Measurements from ENCODE around the gene NEK2.
"Not testable (repeated sequence)": the region's sequence is repeated elsewhere in the genome, so short reads cannot be mapped to it uniquely, and the experiment has no call there.

NEK2 gene

DNA sequence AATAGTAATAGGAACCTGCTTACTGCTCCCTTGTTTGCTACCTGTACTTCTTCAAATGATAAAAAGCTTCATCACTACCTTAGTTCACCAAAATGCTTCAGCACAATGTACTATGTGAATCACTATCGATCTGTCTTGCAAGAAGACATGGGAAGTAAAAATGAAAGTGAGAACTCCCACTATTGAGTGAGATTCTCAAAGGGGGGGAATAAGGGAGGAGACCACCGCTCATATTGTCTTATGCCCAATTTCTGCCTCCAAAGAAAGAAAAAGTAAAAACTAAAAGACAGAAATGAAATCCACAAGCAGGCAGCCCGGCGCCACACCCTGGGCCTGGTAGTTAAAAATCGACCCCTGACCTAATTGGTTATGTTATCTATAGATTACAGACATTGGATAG, 18.5 kb upstream of the NEK2 start:
- DNase-seq = not testable (repeated sequence)

DNA sequence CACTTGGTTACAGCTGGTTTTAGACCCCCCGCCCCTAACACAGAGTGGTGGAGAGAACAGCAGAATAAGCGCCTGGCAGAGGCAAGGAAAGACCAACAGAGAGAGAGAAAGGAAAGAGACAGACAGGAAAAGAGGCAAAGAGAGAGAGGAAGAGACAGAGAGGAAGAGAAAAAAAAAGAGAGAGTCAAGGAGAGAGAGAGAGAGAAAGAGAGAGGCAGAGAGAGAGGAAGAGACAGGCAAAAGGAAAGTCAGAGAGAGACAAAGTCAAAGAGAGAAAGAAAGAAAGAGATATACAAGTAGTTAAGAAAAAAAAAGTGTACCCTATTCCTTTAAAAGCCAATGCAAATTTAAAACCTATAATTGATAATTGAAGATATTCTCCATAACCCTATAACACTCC, 13.0 kb upstream of the NEK2 start:
- DNase-seq = no peak

GRCh38 chr1:211687462-211688215, 12.2 kb upstream of the NEK2 start:
- DNase-seq = no peak

DNA sequence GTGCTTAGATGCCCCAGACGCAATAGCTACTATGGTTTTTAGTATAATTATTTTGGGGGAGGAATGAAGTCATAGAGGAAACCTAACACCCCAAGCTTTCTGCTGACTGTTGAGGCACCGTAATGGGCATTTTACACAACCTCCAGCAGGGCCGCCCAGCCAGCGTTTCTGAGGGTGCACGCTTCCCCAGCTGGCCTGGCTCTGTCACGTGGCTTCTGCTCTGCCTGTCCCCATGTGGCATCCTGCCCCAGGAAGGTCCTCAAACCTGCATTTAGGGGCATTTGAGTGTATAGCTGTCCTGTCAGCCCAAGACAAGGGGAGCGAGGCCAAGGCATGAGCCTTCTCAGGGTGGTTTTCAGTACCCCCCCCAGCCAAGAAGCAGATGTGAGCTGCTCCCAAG, 10.4 kb upstream of the NEK2 start:
- no peak for DNase-seq

- no peak for DNase-seq
Observed at GRCh38 chr1:211684791-211685190, 9.4 kb upstream of the NEK2 start.

DNA sequence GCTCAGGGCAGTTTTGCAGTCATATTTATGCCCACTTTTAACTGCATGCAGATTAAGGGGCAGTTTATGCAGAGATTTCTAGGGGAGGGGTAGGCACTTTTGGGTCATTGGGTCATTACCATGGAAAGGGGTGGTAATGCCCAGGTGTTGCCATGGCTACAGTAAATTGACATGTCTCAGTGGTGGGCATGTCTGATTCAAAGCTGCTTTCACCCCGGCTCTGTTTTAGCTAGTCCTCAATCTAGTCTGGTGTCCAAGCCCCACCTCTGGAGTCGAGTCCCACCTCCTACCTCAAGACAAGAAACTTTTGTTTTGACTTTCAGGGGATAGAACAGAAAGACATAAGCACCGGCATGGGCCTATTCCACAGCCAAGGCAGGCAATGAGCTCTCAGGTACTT, 8.9 kb upstream of the NEK2 start:
- DNase-seq = no peak

GRCh38 chr1:211683396-211684297, 8.2 kb upstream of the NEK2 start:
- DNase-seq = no peak

DNA sequence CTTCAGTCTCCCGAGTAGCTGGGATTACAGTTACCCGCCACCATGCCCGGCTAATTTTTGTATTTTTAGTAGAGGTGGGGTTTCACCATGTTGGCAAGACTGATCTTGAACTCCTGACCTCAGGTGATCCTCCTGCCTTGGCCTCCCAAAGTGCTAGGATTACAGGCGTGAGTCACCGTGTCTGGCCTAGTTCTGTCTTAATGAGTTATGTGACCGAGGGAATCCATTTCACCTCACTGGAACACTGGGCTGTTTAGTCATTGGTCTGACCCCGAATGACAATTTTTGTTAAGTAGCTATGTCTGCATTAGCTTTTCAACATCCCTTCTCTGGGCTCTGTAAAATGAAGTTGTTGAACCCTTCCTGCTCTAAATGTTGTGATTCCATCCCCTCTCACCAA, 6.8 kb upstream of the NEK2 start:
- DNase-seq = not testable (repeated sequence)

DNA sequence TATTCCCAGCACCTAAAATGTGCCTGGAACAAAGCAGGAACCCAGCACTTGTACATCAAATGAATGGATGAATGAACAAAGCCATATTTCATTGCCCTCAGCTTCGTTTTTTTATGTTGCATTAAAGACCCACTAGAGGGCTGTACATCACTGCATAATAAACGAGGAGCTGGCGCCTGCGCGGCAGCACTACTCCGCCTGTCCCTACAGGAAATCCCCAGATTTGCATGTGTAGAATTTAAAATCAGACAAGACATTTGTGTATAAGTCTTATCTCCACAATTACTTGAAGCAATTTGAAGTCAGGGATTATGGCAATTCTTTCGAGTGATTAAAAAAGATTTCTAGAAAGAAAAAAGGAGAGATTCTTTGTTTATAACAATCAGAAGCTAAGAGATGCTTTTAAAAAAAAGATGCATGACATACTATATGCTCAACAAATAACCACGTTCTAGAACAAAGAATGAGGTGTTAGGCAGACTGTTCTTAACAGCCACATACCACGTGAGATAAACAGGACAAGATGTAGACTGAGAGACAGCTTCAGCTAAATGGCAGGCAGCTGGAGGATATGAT, 5.4 kb upstream of the NEK2 start:
- DNase-seq = peak; percentile 80

DNA sequence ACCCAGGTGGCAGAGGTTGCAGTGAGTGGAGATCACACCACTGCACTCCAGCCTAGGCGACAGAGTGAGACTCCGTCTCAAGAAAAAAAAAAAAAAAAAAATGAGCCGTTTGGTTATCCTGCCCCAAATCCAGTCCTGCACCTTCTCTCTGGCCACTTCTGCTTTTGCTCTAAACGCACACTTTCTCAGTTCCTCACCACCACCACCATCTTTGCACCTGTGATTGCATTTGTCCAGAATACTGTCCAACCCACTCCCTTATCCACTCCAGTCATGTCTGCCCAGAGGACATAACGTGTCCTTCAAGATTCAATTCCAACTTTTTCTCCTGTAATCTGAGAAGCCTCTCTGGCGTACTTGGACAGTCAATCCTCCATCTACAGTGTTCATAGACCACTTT, 2.2 kb upstream of the NEK2 start:
- DNase-seq = no peak

DNA sequence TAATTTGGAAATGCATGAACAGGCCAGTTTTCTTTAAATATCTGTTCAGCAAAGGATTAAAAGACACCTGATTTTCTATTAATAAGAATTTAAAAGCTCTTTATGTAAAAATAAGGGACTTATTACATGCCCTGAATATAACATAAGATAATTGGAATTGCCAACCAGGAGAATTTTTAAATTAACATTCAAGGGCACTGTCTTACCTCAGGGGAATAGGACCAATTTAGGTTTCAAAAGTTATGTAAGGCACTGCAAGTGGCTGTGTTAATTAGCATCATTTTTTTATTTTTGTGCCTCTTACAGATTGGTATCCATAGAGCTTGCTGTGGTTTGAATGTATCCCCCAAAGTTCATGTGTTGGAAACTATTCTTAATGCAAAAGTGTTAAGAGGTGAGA, 1.3 kb upstream of the NEK2 start:
- no peak for DNase-seq

GRCh38 chr1:211676106-211676583, 724 bp upstream of the NEK2 start:
- DNase-seq = no peak

- DNase-seq = no peak
Observed at GRCh38 chr1:211667065-211667617, 8.3 kb downstream of the NEK2 start.

DNA sequence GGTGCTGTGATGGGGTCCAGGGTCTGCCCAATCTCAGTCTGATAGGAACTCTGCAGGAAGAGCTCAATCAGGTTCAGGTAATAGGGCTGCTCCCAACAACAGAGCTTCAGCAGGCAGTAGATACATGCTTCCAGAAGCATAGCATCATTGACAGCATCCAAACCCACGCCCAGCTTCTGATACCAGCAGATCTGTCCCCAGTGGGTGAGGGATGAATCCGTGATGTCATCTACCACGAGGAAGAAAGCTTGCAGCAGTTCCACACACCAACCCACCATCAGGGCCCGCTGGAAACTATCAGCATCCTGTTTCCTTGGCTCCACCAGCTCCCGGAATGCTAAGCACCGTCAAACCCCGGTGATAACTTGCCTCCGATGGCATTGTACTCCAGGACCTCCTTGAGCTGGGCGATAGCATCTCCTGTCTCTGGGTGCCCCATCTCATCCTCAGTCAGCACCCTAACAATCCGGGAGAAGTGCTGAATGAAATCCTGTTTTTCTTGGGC, 14.7 kb downstream of the NEK2 start:
- DNase-seq = no peak

DNA sequence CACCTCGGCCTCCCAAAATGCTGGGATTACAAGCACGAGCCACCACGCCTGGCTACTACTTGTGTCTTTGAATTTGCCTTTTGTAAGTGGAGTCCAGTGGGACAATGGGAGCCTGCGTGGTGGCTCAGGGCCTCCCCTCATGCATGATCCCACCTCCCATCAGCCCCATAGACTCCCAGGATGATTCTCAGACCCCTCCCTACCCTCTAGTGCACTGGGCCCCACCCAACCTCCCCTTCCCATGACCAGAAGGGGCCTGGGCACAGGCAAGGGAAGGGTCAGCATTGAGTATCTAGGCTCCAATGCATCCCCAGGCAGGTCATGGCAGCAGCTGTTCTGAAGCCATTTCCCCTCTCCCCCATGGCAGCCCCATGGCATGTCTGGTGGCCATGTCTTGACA, 18.7 kb downstream of the NEK2 start:
- DNase-seq = no peak

DNA sequence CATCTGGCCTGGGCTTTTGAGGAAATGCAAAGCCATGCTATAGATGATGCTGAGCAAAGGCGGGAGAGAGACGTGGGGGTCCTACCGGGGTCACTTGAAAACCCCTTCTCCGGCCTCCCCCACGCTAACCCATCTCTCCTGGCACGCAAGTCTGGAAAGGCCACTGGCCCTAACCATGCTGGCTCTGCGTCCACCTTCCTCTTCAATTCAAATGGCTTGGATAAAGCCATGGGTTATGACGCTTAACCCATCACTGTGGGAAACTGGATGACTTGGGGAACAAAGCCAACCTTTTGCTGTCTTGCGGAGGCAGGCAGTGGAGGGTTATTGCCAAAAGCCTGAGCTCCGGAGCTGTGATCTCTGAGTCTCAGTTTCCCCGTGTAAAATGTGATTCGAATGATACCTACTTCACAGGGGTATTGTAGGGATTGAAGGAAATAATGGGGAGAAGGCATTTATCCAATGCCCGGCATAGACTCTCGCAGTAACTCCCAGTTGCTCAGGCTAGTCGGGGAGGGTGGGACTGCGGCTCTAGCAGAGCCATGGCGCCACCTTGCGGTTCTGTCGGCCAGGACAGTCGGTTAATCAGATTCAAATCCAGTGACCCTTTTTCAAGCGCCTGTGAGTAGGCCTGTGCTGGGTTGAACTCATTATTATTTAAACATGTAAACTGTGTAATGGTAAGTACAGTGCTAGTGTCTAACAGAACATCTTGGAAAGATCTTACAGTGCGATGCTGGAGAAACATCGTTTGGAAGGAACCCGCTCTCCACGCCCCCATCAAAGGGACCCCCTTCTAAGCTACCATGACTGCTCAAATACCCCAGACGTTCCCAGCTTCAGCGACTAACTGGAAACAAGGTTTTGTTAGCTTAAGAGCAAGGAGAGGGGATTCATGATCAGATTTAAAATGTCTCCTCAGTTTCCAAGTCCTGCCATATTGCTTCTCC, 20.3 kb downstream of the NEK2 start:
- DNase-seq = peak; percentile 36

DNA sequence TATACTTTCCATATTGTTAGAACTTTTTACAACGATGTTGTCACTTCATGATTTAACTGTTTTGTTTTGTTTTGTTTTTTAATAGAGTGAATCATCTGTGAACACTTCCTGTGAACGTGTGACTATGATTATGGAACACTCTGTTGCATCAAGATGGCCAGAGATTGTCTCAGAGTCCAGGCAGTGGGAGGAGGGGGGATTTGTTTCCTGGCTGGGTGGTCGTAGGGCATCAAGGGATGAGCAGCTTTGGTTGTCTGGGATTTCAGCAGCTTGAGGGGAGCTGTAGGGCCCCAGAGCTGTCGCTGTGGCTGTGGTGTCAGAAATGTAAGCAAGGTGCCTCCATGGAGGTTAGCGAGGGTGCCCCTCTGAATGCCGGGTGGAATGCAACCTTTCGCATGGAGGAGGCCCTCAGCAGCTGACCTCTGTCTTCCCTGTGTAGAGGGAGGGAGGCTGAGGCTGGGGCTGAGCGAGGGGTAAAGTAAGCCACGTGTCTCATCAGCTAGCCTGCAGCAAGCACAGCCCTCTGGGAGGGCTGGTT, 21.4 kb downstream of the NEK2 start:
- DNase-seq = no peak

DNA sequence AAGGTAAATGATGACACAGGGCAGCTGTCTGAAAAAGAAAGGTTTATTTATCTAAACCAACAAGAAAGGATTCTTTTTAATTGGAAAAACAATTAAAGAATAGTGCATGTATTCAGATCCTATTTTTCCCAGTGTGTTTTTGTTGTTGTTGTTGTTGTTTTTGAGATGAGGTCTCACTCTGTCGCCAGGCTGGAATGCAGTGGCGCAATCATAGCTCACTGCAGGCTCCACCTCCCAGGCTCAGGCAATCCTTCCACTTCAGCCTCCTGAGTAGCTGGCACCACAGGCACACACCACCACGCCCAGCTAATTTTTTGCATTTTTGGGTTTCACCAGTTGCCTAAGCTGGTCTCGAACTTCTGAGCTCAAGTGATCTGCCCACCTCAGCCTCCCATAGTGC, 22.1 kb downstream of the NEK2 start:
- no peak for DNase-seq

- no peak for DNase-seq
Observed at GRCh38 chr1:211652371-211652770, 23.1 kb downstream of the NEK2 start.

- DNase-seq = no peak
Observed at GRCh38 chr1:211650904-211651303, 24.5 kb downstream of the NEK2 start.
